ENCODE measurements around the gene SHROOM4. TPM values are rescaled to one million over a fixed set of nuclear protein-coding genes. Genes with fewer than 3 reads are reported as not detected.

SHROOM4 gene
- total RNA-seq, 2 experiments from 2014 or later: not detected

DNA sequence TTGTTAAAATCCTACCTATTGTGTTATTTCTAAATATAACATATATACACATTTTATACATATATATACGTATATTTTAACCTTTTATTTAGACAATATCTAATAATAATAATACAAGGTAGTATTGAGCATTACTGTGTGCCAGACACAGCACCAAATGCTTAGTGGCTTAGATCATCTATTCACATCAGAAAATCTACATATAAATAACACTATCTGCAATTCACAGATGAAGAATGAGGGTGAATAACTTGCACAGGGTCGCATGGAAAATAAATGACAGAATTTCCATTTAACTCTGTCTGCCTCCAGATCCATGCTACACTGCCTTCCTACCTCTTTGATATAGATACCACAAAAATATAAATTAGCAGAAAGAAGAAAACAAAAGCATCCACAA is 37.7 kb downstream of the SHROOM4 start:
- Histone ChIP-seq H3K27me3 (ENCODE audit: control insufficient read depth in 1 of 2, insufficient read depth in 2 of 2, low read length in 2 of 2) (no peaks in the 10 kb centered on the region), H3K4me3 (ENCODE audit: low read length) (no peak overlapping the region), H3K27ac (ENCODE audit: low read depth in 1 of 2, low read length in 2 of 2) (no peak overlapping the region), H3K4me1 (ENCODE audit: insufficient read depth, low read length) (no peaks in the 10 kb centered on the region), H3K36me3 (ENCODE audit: insufficient read depth, low read length) (no peaks in the 10 kb centered on the region), H3K9me3 (ENCODE audit: control insufficient read depth in 1 of 2, insufficient read depth in 1 of 2, low read length in 2 of 2) (no peaks in the 10 kb centered on the region)
- Mint-ChIP-seq H3K36me3 (ENCODE audit: low read depth) (no peaks in the 10 kb centered on the region), H3K4me3 (no peak overlapping the region), H3K27ac (no peak overlapping the region), H3K4me1 (ENCODE audit: low read depth) (no peaks in the 10 kb centered on the region), H3K27me3 (peaks cover 6% of the 10 kb centered on the region), H3K9me3 (no peaks in the 10 kb centered on the region)
- ATAC-seq (ENCODE audit: poor library complexity) (no peak), DNase-seq (no peak)
- no peak for TF ChIP-seq CTCF (IDR thresholded peaks at IDR 0.05)
- intact Hi-C loops (cut with DNase I, micrococcal nuclease): no loop called here
- CTCF ChIA-PET: no interaction called here
- POLR2A ChIA-PET: no interaction called here

GRCh38 chrX:50771382-50771781 is 42.6 kb downstream of the SHROOM4 start:
- TF ChIP-seq CTCF (IDR thresholded peaks at IDR 0.05): no peak
- Histone ChIP-seq H3K27ac (ENCODE audit: low read depth in 1 of 2, low read length in 2 of 2) (no peak overlapping the region), H3K9me3 (ENCODE audit: control insufficient read depth in 1 of 2, insufficient read depth in 1 of 2, low read length in 2 of 2) (no peaks in the 10 kb centered on the region), H3K36me3 (ENCODE audit: insufficient read depth, low read length) (no peaks in the 10 kb centered on the region), H3K4me1 (ENCODE audit: insufficient read depth, low read length) (no peaks in the 10 kb centered on the region), H3K27me3 (ENCODE audit: control insufficient read depth in 1 of 2, insufficient read depth in 2 of 2, low read length in 2 of 2) (no peaks in the 10 kb centered on the region), H3K4me3 (ENCODE audit: low read length) (no peak overlapping the region)
- no peaks in the 10 kb centered on the region for H3K4me1 Mint-ChIP-seq (ENCODE audit: low read depth)
- no peak overlapping the region for H3K4me3 Mint-ChIP-seq
- POLR2A ChIA-PET: no interaction called here
- ATAC-seq (ENCODE audit: poor library complexity) (no peak), DNase-seq (no peak)
- intact Hi-C loops (cut with DNase I, micrococcal nuclease): no loop called here
- H3K9me3 Mint-ChIP-seq: no peaks in the 10 kb centered on the region
- CTCF ChIA-PET: no interaction called here
- H3K27me3 Mint-ChIP-seq: no peaks in the 10 kb centered on the region
- no peaks in the 10 kb centered on the region for H3K36me3 Mint-ChIP-seq (ENCODE audit: low read depth)
- no peak overlapping the region for H3K27ac Mint-ChIP-seq

- TF ChIP-seq CTCF (IDR thresholded peaks at IDR 0.05): no peak
- Histone ChIP-seq H3K4me3 (ENCODE audit: low read length) (no peak overlapping the region), H3K9me3 (ENCODE audit: control insufficient read depth in 1 of 2, insufficient read depth in 1 of 2, low read length in 2 of 2) (no peaks in the 10 kb centered on the region), H3K4me1 (ENCODE audit: insufficient read depth, low read length) (no peaks in the 10 kb centered on the region), H3K36me3 (ENCODE audit: insufficient read depth, low read length) (no peaks in the 10 kb centered on the region), H3K27me3 (ENCODE audit: control insufficient read depth in 1 of 2, insufficient read depth in 2 of 2, low read length in 2 of 2) (no peaks in the 10 kb centered on the region), H3K27ac (ENCODE audit: low read depth in 1 of 2, low read length in 2 of 2) (no peak overlapping the region)
- peaks cover 3% of the 10 kb centered on the region for H3K27me3 Mint-ChIP-seq
- ChIA-PET CTCF (no interaction called here), POLR2A (no interaction called here)
- no peaks in the 10 kb centered on the region for H3K4me1 Mint-ChIP-seq (ENCODE audit: low read depth)
- DNase-seq: no peak
- no peak overlapping the region for H3K4me3 Mint-ChIP-seq
- H3K36me3 Mint-ChIP-seq (ENCODE audit: low read depth): no peaks in the 10 kb centered on the region
- H3K9me3 Mint-ChIP-seq: no peaks in the 10 kb centered on the region
- no peak overlapping the region for H3K27ac Mint-ChIP-seq
- intact Hi-C loops (cut with DNase I, micrococcal nuclease): no loop called here
- no peak for ATAC-seq (ENCODE audit: poor library complexity)
Measured at GRCh38 chrX:50770702-50771101, 43.3 kb downstream of the SHROOM4 start.

All from CD4-positive, alpha-beta T cell (primary cell).